Measurements from ENCODE around the gene CD300H. TPM values are rescaled to one million over a fixed set of nuclear protein-coding genes. Genes with fewer than 3 reads are reported as not detected.

The CD300H gene
- total RNA-seq (2012; rRNA removed): not detected in 2 replicates

DNA sequence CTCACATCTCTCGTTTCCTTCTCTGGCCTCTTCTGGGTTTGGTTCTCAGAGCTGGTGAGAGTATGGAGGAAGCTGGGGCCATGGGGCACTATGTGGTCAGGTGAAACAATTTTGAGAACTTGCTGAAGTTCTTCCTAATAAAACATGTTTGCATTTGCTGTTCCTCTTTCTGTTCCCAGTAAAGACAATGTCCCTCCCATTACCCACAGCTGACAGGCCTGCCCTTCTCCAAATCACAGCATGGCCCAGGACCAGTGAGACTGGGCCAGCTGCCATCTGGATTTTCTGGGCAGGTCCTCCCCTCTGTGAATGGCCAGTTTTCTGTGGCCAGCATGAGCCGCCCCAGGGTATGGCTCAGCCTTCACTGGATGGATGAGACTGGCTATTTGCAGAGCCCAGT lies at the start of gene CD300H:
Gene CD300H (minus strand): TSS at position 113 of the 400 bp plus-strand sequence.
- Histone ChIP-seq H3K36me3 (ENCODE audit: insufficient read depth, low read length) (no peaks in the 10 kb centered on the region), H3K9me3 (replicated peaks; ENCODE audit: low read length) (no peaks in the 10 kb centered on the region), H3K4me1 (ENCODE audit: control insufficient read depth, insufficient read depth, low read length) (no peaks in the 10 kb centered on the region)

DNA sequence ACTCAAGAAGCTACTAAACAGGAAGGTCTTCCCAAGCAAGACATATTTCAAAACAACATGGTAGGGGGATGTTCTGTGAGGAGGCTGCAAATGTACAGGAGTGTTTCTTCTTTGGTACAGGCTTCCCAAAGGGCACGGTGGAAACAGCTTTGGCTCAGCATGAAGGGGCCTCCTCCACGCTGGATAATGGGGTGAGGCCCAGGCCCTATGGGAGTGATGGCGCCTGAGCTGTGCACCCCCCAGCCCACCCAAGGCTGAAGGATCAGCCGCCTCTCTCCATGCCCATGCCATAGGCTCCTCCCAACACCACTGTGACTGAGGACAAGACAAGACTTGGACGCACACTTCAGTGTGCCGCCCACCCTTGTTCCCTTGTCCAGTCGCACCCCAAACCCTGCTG lies 49.4 kb upstream of the CD300H start:
- H3K4me3 ChIP-seq (ENCODE audit: low read length): no peak overlapping the region
- H3K4me1 ChIP-seq (ENCODE audit: control insufficient read depth, insufficient read depth, low read length): no peaks in the 10 kb centered on the region
- H3K9ac ChIP-seq (ENCODE audit: low read depth, low read length): no peak overlapping the region
- no peak overlapping the region for H3K4me2 ChIP-seq (ENCODE audit: low read length)
- no peaks in the 10 kb centered on the region for H3K36me3 ChIP-seq (ENCODE audit: insufficient read depth, low read length)
- H3K9me3 ChIP-seq (replicated peaks; ENCODE audit: low read length): no peaks in the 10 kb centered on the region
- H3K27me3 ChIP-seq (ENCODE audit: control insufficient read depth, insufficient read depth, low read length): no peaks in the 10 kb centered on the region

More for the DNA sequence above, at the start of gene CD300H:
- Histone ChIP-seq H3K9ac (ENCODE audit: low read depth, low read length) (no peak within 1 kb of the TSS), H3K4me2 (ENCODE audit: low read length) (no peak within 1 kb of the TSS), H3K4me3 (ENCODE audit: low read length) (no peak within 1 kb of the TSS), H3K27me3 (ENCODE audit: control insufficient read depth, insufficient read depth, low read length) (no peaks in the 10 kb centered on the region)

DNA sequence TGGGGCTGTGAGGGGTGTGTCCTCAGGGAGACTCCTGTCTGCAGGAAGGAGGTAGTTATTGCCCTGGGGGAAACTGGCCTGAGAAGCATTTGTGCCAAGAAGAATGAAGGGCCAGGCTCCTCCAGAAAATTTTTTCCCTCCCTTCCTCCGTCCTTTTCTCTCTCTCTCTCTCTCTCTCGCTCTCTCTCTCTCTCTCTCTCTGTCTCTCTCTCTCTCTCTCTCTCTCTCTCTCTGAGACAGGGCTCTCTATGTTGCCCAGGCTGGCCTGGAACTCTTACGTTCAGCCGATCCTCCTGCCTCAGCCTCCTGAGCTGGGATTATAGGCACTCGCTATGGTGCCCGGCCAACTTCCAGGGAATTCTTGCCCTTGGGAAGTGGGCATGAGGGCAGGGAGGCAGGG lies 44.7 kb upstream of the CD300H start:
- Histone ChIP-seq H3K4me1 (ENCODE audit: control insufficient read depth, insufficient read depth, low read length) (no peaks in the 10 kb centered on the region), H3K36me3 (ENCODE audit: insufficient read depth, low read length) (no peaks in the 10 kb centered on the region), H3K4me2 (ENCODE audit: low read length) (no peak overlapping the region), H3K9ac (ENCODE audit: low read depth, low read length) (no peak overlapping the region), H3K9me3 (replicated peaks; ENCODE audit: low read length) (no peaks in the 10 kb centered on the region), H3K27me3 (ENCODE audit: control insufficient read depth, insufficient read depth, low read length) (no peaks in the 10 kb centered on the region), H3K4me3 (ENCODE audit: low read length) (no peak overlapping the region)

DNA sequence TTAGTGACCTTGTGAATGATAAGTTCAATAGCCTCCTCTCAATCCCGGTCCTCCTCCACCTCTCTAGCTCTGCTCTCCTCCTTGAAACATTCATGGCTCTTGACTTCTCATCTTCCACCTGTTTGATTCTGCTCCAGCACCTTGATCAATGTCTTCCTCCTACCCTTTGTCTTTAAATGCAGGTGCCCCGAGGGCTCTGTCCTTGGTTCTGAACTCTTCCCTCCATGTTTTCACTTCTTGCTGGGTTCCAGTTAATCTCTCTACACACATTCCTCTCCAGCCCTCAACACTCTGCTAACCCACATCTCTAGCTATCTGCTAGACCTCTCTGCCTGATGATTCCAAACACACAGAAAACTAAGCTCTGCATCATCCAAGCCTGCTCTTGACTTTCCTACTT lies 42.8 kb upstream of the CD300H start:
- H3K9me3 ChIP-seq (replicated peaks; ENCODE audit: low read length): no peaks in the 10 kb centered on the region
- no peak overlapping the region for H3K4me2 ChIP-seq (ENCODE audit: low read length)
- no peaks in the 10 kb centered on the region for H3K4me1 ChIP-seq (ENCODE audit: control insufficient read depth, insufficient read depth, low read length)
- no peak overlapping the region for H3K9ac ChIP-seq (ENCODE audit: low read depth, low read length)
- no peak overlapping the region for H3K4me3 ChIP-seq (ENCODE audit: low read length)
- H3K27me3 ChIP-seq (ENCODE audit: control insufficient read depth, insufficient read depth, low read length): no peaks in the 10 kb centered on the region
- H3K36me3 ChIP-seq (ENCODE audit: insufficient read depth, low read length): no peaks in the 10 kb centered on the region

DNA sequence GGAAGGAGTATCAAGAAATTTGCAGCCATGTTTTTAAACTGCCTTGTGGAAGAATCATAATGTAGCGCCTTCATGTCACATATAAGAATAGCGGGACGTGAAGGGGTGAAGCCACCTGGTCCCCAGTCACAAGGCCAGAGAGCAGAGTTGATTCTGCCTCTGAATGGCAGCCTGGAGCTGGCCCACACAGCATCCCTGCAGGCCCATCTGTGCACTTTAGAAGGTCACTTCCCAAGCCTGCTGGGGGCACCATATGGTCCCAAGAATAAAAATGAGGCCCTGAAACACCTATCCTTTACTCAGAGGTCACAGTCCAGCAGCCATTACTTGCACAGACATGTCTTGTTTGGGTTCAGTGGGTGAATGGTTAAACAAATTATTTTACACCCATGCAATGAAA lies 41.2 kb upstream of the CD300H start:
- H3K4me2 ChIP-seq (ENCODE audit: low read length): no peak overlapping the region
- H3K36me3 ChIP-seq (ENCODE audit: insufficient read depth, low read length): no peaks in the 10 kb centered on the region
- H3K9ac ChIP-seq (ENCODE audit: low read depth, low read length): no peak overlapping the region
- no peaks in the 10 kb centered on the region for H3K4me1 ChIP-seq (ENCODE audit: control insufficient read depth, insufficient read depth, low read length)
- H3K4me3 ChIP-seq (ENCODE audit: low read length): no peak overlapping the region
- peaks cover 3% of the 10 kb centered on the region for H3K27me3 ChIP-seq (ENCODE audit: control insufficient read depth, insufficient read depth, low read length)
- no peaks in the 10 kb centered on the region for H3K9me3 ChIP-seq (replicated peaks; ENCODE audit: low read length)

DNA sequence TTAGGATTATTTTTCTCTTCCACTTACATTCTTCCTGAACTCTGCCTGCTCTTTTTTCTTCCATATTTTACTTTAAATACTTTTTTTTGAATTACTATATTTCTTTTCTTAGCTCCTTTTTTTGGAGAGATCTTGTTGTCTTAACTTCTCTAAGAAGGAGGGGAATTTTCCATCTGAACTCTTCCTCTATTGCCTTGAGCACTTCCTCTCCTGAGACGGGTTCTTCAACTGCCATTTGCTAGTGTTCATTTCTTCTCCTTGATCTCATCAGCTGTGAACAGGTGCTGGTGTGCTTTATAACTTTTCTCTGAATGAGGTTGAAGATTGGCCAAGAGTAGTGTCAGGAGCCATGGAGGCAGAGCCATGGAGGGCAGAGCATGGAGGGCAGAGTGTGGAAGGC lies 39.9 kb upstream of the CD300H start:
- no peaks in the 10 kb centered on the region for H3K36me3 ChIP-seq (ENCODE audit: insufficient read depth, low read length)
- no peaks in the 10 kb centered on the region for H3K4me1 ChIP-seq (ENCODE audit: control insufficient read depth, insufficient read depth, low read length)
- H3K4me3 ChIP-seq (ENCODE audit: low read length): no peak overlapping the region
- no peak overlapping the region for H3K9ac ChIP-seq (ENCODE audit: low read depth, low read length)
- H3K9me3 ChIP-seq (replicated peaks; ENCODE audit: low read length): no peaks in the 10 kb centered on the region
- peaks cover 3% of the 10 kb centered on the region for H3K27me3 ChIP-seq (ENCODE audit: control insufficient read depth, insufficient read depth, low read length)
- H3K4me2 ChIP-seq (ENCODE audit: low read length): no peak overlapping the region

DNA sequence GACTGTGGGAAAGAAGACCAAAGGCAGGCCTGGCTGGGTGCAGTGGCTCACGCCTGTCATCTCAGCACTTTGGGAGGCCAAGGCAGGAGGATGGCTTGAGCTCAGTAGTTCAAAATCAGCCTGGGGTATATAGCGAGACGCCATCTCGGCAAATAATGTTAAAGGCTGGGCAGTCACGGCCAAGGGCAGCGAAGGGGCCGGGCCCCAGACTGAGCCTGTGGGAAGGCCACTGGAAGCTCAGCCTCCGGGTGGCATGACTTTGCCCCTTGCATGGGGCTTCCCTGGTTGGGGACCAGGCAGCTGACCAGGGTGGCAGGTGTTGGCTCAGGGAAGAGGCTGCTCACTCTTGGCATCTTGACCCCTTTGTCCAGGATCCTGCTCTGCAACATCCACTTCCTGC lies 38.7 kb upstream of the CD300H start:
- Histone ChIP-seq H3K4me1 (ENCODE audit: control insufficient read depth, insufficient read depth, low read length) (no peaks in the 10 kb centered on the region), H3K27me3 (ENCODE audit: control insufficient read depth, insufficient read depth, low read length) (peaks cover 3% of the 10 kb centered on the region), H3K9ac (ENCODE audit: low read depth, low read length) (no peak overlapping the region), H3K36me3 (ENCODE audit: insufficient read depth, low read length) (no peaks in the 10 kb centered on the region), H3K4me2 (ENCODE audit: low read length) (no peak overlapping the region), H3K9me3 (replicated peaks; ENCODE audit: low read length) (no peaks in the 10 kb centered on the region), H3K4me3 (ENCODE audit: low read length) (no peak overlapping the region)

DNA sequence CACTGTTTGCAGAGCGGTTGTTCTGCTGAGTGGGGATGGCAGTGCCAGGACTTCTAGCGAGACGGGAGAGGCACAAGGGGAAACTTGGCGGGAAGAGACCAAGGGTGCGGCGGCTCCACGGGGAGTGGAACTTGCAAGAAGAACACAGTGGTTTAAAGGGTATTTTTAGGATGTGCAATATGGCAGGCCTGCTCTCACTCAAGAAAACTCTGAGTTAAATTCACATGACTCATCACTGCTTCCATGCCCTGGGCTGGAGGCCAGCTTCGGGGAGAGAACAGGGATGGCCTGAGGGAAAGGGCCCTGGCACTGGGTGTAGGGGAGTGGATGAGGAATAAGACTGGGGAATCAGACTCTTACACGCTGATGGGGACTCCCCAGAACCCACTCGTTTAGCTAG lies 38.1 kb upstream of the CD300H start:
- Histone ChIP-seq H3K27me3 (ENCODE audit: control insufficient read depth, insufficient read depth, low read length) (peaks cover 3% of the 10 kb centered on the region), H3K4me3 (ENCODE audit: low read length) (no peak overlapping the region), H3K4me2 (ENCODE audit: low read length) (no peak overlapping the region), H3K9ac (ENCODE audit: low read depth, low read length) (no peak overlapping the region), H3K9me3 (replicated peaks; ENCODE audit: low read length) (no peaks in the 10 kb centered on the region), H3K4me1 (ENCODE audit: control insufficient read depth, insufficient read depth, low read length) (no peaks in the 10 kb centered on the region), H3K36me3 (ENCODE audit: insufficient read depth, low read length) (no peaks in the 10 kb centered on the region)

DNA sequence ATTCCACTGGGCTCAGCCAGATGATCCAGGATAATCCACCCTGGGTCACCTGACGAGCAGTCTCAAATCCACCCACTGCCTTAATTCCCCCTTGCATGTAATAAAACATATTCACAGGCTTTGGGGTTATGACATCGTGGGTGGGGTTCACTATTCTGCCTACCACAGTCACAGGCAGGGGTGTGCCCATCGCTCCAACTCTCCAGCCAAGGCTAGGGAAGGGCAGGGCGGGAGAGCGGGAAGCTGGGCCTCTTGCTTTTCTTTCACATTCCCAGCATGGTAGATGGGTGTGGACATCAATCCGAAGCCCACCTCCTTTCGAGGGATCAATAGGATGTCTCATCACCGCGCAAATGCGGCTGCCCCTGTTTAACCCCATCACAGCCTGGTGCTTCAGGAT lies 37.5 kb upstream of the CD300H start:
- Histone ChIP-seq H3K4me2 (ENCODE audit: low read length) (no peak overlapping the region), H3K27me3 (ENCODE audit: control insufficient read depth, insufficient read depth, low read length) (peaks cover 3% of the 10 kb centered on the region), H3K4me1 (ENCODE audit: control insufficient read depth, insufficient read depth, low read length) (no peaks in the 10 kb centered on the region), H3K9me3 (replicated peaks; ENCODE audit: low read length) (no peaks in the 10 kb centered on the region), H3K4me3 (ENCODE audit: low read length) (no peak overlapping the region), H3K36me3 (ENCODE audit: insufficient read depth, low read length) (no peaks in the 10 kb centered on the region), H3K9ac (ENCODE audit: low read depth, low read length) (no peak overlapping the region)

DNA sequence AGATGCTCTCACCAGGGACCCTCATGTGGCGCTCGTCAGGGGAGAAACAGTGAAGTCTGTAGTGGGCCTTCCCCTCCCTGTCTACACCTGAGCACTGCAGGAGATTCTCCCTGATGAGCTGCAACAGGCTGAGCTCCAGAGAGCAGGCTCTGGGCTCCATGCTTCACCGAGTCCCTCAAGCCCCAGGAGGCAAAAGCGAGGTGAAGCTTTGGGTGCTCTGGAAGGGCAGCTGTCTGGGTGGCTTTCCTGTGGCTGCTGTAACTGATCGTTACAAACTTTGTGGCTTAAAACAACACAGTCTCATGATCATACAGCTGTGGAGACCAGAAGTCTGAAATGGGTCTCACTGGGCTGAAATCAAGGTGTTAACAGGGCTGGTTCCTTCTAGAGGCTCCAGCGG lies 36.9 kb upstream of the CD300H start:
- no peak overlapping the region for H3K4me2 ChIP-seq (ENCODE audit: low read length)
- no peaks in the 10 kb centered on the region for H3K36me3 ChIP-seq (ENCODE audit: insufficient read depth, low read length)
- no peaks in the 10 kb centered on the region for H3K9me3 ChIP-seq (replicated peaks; ENCODE audit: low read length)
- no peak overlapping the region for H3K4me3 ChIP-seq (ENCODE audit: low read length)
- peaks cover 3% of the 10 kb centered on the region for H3K27me3 ChIP-seq (ENCODE audit: control insufficient read depth, insufficient read depth, low read length)
- H3K9ac ChIP-seq (ENCODE audit: low read depth, low read length): no peak overlapping the region
- H3K4me1 ChIP-seq (ENCODE audit: control insufficient read depth, insufficient read depth, low read length): no peaks in the 10 kb centered on the region

DNA sequence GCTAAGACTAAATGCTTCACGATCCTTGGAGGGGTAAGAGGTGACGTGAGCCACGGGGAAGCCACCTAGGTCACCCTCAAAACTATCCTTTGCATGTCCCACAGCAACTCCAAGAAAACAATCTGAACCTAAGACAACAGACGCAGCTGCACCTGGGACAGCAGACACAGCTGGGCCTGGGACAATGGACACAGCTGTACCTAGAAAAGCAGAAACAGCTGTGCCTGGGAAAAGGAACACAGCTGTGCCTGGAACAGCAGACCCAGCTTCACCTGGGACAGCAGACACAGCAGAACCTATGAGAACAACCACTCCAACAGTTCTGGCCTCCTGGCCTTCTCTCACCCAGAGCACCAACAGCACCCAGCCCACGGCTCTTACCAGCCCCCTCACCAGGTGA lies 36.4 kb upstream of the CD300H start:
- Histone ChIP-seq H3K9me3 (replicated peaks; ENCODE audit: low read length) (no peaks in the 10 kb centered on the region), H3K4me3 (ENCODE audit: low read length) (no peak overlapping the region), H3K27me3 (ENCODE audit: control insufficient read depth, insufficient read depth, low read length) (peaks cover 3% of the 10 kb centered on the region), H3K4me2 (ENCODE audit: low read length) (no peak overlapping the region), H3K9ac (ENCODE audit: low read depth, low read length) (no peak overlapping the region), H3K36me3 (ENCODE audit: insufficient read depth, low read length) (no peaks in the 10 kb centered on the region), H3K4me1 (ENCODE audit: control insufficient read depth, insufficient read depth, low read length) (no peaks in the 10 kb centered on the region)

DNA sequence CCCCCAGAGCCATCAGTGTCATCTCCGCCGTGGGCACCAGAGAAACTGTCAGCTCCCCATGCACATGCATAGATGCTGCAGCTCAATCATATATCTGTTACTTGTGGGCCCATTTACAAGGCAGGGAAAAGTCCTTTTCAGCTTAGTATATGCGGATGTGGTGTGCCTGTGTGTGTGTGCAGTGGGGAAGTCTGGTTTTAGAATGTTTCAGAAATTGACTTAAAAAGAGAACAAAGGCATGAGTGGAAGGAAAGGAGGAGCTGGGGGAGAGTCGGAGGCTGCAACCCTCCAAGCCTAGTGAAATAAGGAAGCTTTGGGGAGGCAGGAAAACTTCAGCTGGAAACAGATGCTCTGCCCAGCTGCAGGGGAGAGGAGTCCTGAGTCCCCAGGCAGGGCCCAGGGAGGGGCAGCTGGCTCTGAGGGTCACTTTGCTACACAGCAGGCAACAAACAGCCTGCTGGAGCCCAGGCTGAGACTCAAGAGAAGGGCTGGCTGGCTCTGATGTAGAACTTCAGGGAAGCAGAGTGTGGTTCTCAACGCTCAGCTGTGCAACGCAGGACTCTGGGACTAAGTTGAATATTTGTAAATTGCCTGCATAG lies 35.8 kb upstream of the CD300H start:
- H3K9ac ChIP-seq (ENCODE audit: low read depth, low read length): no peak overlapping the region
- H3K4me3 ChIP-seq (ENCODE audit: low read length): no peak overlapping the region
- no peaks in the 10 kb centered on the region for H3K9me3 ChIP-seq (replicated peaks; ENCODE audit: low read length)
- no peaks in the 10 kb centered on the region for H3K36me3 ChIP-seq (ENCODE audit: insufficient read depth, low read length)
- H3K4me2 ChIP-seq (ENCODE audit: low read length): no peak overlapping the region
- H3K27me3 ChIP-seq (ENCODE audit: control insufficient read depth, insufficient read depth, low read length): peaks cover 3% of the 10 kb centered on the region
- H3K4me1 ChIP-seq (ENCODE audit: control insufficient read depth, insufficient read depth, low read length): no peaks in the 10 kb centered on the region
